ENCODE data around the gene KSR1.

Gene KSR1

GRCh38 chr17:27575096-27575911 lies 119.1 kb downstream of the KSR1 start:
- no peak for DNase-seq

GRCh38 chr17:27575912-27576252 lies 119.6 kb downstream of the KSR1 start:
- DNase-seq, result no peak

GRCh38 chr17:27576477-27577083 lies 120.3 kb downstream of the KSR1 start:
- no peak for DNase-seq

GRCh38 chr17:27577121-27577761 lies 121.0 kb downstream of the KSR1 start:
- no peak for DNase-seq

- DNase-seq, result no peak
Measured at GRCh38 chr17:27577884-27578717, 121.9 kb downstream of the KSR1 start.

- no peak for DNase-seq
Measured at GRCh38 chr17:27578718-27579085, 122.5 kb downstream of the KSR1 start.

GRCh38 chr17:27579304-27579703 lies 123.1 kb downstream of the KSR1 start:
- no peak for DNase-seq

- no peak for DNase-seq
Measured at GRCh38 chr17:27579897-27580321, 123.7 kb downstream of the KSR1 start.

- DNase-seq, result no peak
Measured at GRCh38 chr17:27581016-27581415, 124.8 kb downstream of the KSR1 start.

GRCh38 chr17:27582696-27583095 lies 126.4 kb downstream of the KSR1 start:
- DNase-seq, result no peak

GRCh38 chr17:27585153-27585681 lies 129.0 kb downstream of the KSR1 start:
- no peak for DNase-seq

GRCh38 chr17:27585792-27586191 lies 129.5 kb downstream of the KSR1 start:
- DNase-seq, result no peak

GRCh38 chr17:27586203-27586721 lies 130.0 kb downstream of the KSR1 start:
- DNase-seq, result no peak

- DNase-seq, result no peak
Measured at GRCh38 chr17:27588354-27588753, 132.1 kb downstream of the KSR1 start.

GRCh38 chr17:27590864-27591263 lies 134.6 kb downstream of the KSR1 start:
- no peak for DNase-seq

GRCh38 chr17:27591986-27592385 lies 135.7 kb downstream of the KSR1 start:
- DNase-seq, result no peak

- DNase-seq, result no peak
Measured at GRCh38 chr17:27593232-27593856, 137.1 kb downstream of the KSR1 start.

- DNase-seq, result no peak
Measured at GRCh38 chr17:27593857-27594255, 137.6 kb downstream of the KSR1 start.

GRCh38 chr17:27595208-27595607 lies 139.0 kb downstream of the KSR1 start:
- no peak for DNase-seq

- no peak for DNase-seq
Measured at GRCh38 chr17:27596096-27596495, 139.8 kb downstream of the KSR1 start.

- no peak for DNase-seq
Measured at GRCh38 chr17:27596566-27597187, 140.4 kb downstream of the KSR1 start.

- DNase-seq, result no peak
Measured at GRCh38 chr17:27597188-27597580, 140.9 kb downstream of the KSR1 start.
